Liver (tissue), 9 donors: Measurements from ENCODE around the gene PACSIN2. TPM values are rescaled to one million over a fixed set of nuclear protein-coding genes. Genes with fewer than 3 reads are reported as not detected.

Source experiments
- DNase-seq: peaks from one replicate; pipeline ENCODE4 v3.0.0-alpha.2; 2017; ENCODE audit warnings: low spot score
- H3K27ac ChIP-seq, 2 donors: one replicate each; pipeline ENCODE4 v1.7.0; 2013; ENCODE audit warnings: inconsistent platforms in 2 of 2, low read length in 2 of 2, control low read depth in 1 of 2, low read depth in 1 of 2, mild to moderate bottlenecking in 1 of 2
- H3K27me3 ChIP-seq, 4 donors: one replicate each; pipeline versions ENCODE4 v1.6.1 to v1.7.0; 2013; ENCODE audit warnings: low read length in 3 of 4, inconsistent platforms in 1 of 4, mild to moderate bottlenecking in 1 of 4, moderate library complexity in 1 of 4; ENCODE audit not compliant: control insufficient read depth in 4 of 4, insufficient read depth in 4 of 4
- H3K36me3 ChIP-seq, 4 donors: one replicate each; pipeline versions ENCODE4 v1.6.1 to v1.7.0; 2013; ENCODE audit warnings: low read length in 3 of 4, mild to moderate bottlenecking in 3 of 4, low read depth in 1 of 4, moderate library complexity in 1 of 4; ENCODE audit not compliant: control insufficient read depth in 4 of 4, insufficient read depth in 3 of 4
- H3K4me1 ChIP-seq, 4 donors: one replicate each; pipeline versions ENCODE4 v1.6.1 to v1.7.0; 2013; ENCODE audit warnings: low read length in 3 of 4, mild to moderate bottlenecking in 3 of 4, moderate library complexity in 1 of 4; ENCODE audit not compliant: control insufficient read depth in 4 of 4, insufficient read depth in 4 of 4
- H3K4me3 ChIP-seq, 3 donors: one replicate each; pipeline versions ENCODE4 v1.6.1 to v1.7.0; 2013; ENCODE audit warnings: low read length in 3 of 3, control low read depth in 1 of 3, low read depth in 1 of 3, mild to moderate bottlenecking in 1 of 3
- H3K9ac ChIP-seq, 2 donors: one replicate each; pipeline ENCODE4 v1.7.0; 2013; ENCODE audit warnings: low read length in 2 of 2, mild to moderate bottlenecking in 2 of 2, moderate library complexity in 2 of 2, control low read depth in 1 of 2, low read depth in 1 of 2
- H3K9me3 ChIP-seq, 4 donors: one replicate each; pipeline versions ENCODE4 v1.6.1 to v1.7.0; 2013; ENCODE audit warnings: low read length in 3 of 4; ENCODE audit not compliant: control insufficient read depth in 4 of 4
- EGR1 ChIP-seq, 2 donors: IDR thresholded peaks; 2 replicates each; pipeline ENCODE4 v1.6.1; 2016 to 2018; ENCODE audit warnings: antibody characterized with exemption in 2 of 2, low read depth in 2 of 2
- FOXA1 ChIP-seq: IDR thresholded peaks from 2 replicates; pipeline ENCODE4 v1.6.1; 2016; ENCODE audit warnings: antibody characterized with exemption
- FOXA2 ChIP-seq: IDR thresholded peaks from 2 replicates; pipeline ENCODE4 v1.6.1; 2016; ENCODE audit warnings: antibody characterized with exemption
- GABPA ChIP-seq, 2 donors: IDR thresholded peaks in 1 of 2; conservative IDR thresholded peaks in 1 of 2; 2 replicates each; pipeline ENCODE4 v1.6.1; 2016; ENCODE audit warnings: antibody characterized with exemption in 2 of 2, mild to moderate bottlenecking in 1 of 2, moderate library complexity in 1 of 2
- HNF4A ChIP-seq, 2 donors: conservative IDR thresholded peaks; 2 replicates each; pipeline ENCODE4 v1.6.1; 2016; ENCODE audit warnings: antibody characterized with exemption in 2 of 2, mild to moderate bottlenecking in 2 of 2
- HNF4G ChIP-seq: IDR thresholded peaks from 2 replicates; pipeline ENCODE4 v1.6.1; 2016; ENCODE audit warnings: antibody characterized with exemption
- JUND ChIP-seq, 2 donors: IDR thresholded peaks; 2 replicates each; pipeline ENCODE4 v1.6.1; 2016; ENCODE audit warnings: antibody characterized with exemption in 2 of 2
- NR2F2 ChIP-seq: IDR thresholded peaks from 2 replicates; pipeline ENCODE4 v1.6.1; 2016; ENCODE audit warnings: antibody characterized with exemption
- RAD21 ChIP-seq, 2 donors: IDR thresholded peaks; 2 replicates each; pipeline ENCODE4 v1.6.1; 2016; ENCODE audit warnings: antibody characterized with exemption in 2 of 2, mild to moderate bottlenecking in 2 of 2
- RXRA ChIP-seq, 2 donors: IDR thresholded peaks; 2 replicates each; pipeline ENCODE4 v1.6.1; 2017 to 2018; ENCODE audit warnings: antibody characterized with exemption in 2 of 2, mild to moderate bottlenecking in 1 of 2
- SP1 ChIP-seq: IDR thresholded peaks from 2 replicates; pipeline ENCODE4 v1.6.1; 2018; ENCODE audit warnings: antibody characterized with exemption, mild to moderate bottlenecking
- TAF1 ChIP-seq: conservative IDR thresholded peaks from 2 replicates; pipeline ENCODE4 v1.6.1; 2016; ENCODE audit warnings: antibody characterized with exemption, mild to moderate bottlenecking
- YY1 ChIP-seq: IDR thresholded peaks from 2 replicates; pipeline ENCODE4 v1.6.1; 2016; ENCODE audit warnings: antibody characterized with exemption, mild to moderate bottlenecking
- WGBS: extraction: QIAGEN DNeasy Blood & Tissue Kit; methylation state at CpG from one replicate; pipeline ENCODE4 v1.1.7; 2013; 5-methylcytosine and 5-hydroxymethylcytosine counted together
- polyA plus RNA-seq, 2 donors: library from polyadenylated mRNA; stranded (reverse) in 1 of 2; unstranded in 1 of 2; fragments of 200-250 nt in 1 of 2; fragments of >200 nt in 1 of 2; fragmentation: Nextera tagmentation in 1 of 2; extraction: Ambion mirVana in 1 of 2; gene quantifications; one replicate each; pipeline versions ENCODE4 v1.2.1 to v1.2.3, GENCODE V29; 2013 to 2015
- total RNA-seq, 2 donors: library from RNA; depleted of rRNA; stranded (reverse); fragments of >200 nt; gene quantifications; one replicate each; pipeline ENCODE4 v1.2.3, GENCODE V29; 2014
- TF ChIP-seq, protein P1 (sequence below): IDR thresholded peaks from 2 replicates; pipeline ENCODE4 v1.6.1; 2016; ENCODE audit warnings: antibody characterized with exemption
- TF ChIP-seq, protein P2 (sequence below): IDR thresholded peaks from 2 replicates; pipeline ENCODE4 v1.6.1; 2016; ENCODE audit warnings: antibody characterized with exemption
- TF ChIP-seq, protein P3 (sequence below): IDR thresholded peaks from 2 replicates; pipeline ENCODE4 v1.6.1; 2016; ENCODE audit warnings: antibody characterized with exemption, mild to moderate bottlenecking
- TF ChIP-seq, protein P4 (sequence below): IDR thresholded peaks from 2 replicates; pipeline ENCODE4 v1.6.1; 2016; ENCODE audit warnings: antibody characterized with exemption
- TF ChIP-seq, protein P5 (sequence below): fragments of 150-350 bp; IDR thresholded peaks from 2 replicates; pipeline ENCODE4 v1.5.1; 2017; ENCODE audit warnings: improper control_type of control experiment, low read depth, low read length; ENCODE audit not compliant: missing input control
- donor health status: healthy.
- donor health status: healthy.
- donor health status: healthy.
- donor health status: healthy.
- donor health status: healthy.

PACSIN2 gene
- total and polyA plus RNA-seq, 4 donors: 9.1 to 31.4 (median 17.0) TPM

DNA sequence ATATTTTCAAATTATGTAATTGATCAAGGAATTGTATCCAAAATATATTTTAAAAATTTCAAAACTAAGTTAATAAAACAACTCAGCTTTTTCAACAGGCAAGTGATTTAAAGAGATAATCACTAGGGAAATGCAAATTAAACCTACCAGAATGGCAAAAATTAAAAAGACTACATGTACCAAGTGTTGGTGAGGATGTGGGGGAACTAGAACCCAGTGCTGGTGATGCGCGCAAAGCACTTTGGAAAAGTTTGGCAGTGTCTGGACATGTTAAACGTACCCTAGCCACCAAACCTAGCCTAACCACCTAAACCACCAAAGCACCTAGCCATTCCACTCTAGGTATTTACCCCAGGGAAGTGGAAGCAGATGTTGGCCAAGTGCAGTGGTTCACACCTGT, 22.9 kb downstream of the PACSIN2 start (continued):
- TF ChIP-seq, protein P1, sequence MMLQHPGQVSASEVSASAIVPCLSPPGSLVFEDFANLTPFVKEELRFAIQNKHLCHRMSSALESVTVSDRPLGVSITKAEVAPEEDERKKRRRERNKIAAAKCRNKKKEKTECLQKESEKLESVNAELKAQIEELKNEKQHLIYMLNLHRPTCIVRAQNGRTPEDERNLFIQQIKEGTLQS: no peak
- no peak for TF ChIP-seq HNF4A (conservative IDR thresholded peaks at IDR 0.05)
- TF ChIP-seq, protein P2, sequence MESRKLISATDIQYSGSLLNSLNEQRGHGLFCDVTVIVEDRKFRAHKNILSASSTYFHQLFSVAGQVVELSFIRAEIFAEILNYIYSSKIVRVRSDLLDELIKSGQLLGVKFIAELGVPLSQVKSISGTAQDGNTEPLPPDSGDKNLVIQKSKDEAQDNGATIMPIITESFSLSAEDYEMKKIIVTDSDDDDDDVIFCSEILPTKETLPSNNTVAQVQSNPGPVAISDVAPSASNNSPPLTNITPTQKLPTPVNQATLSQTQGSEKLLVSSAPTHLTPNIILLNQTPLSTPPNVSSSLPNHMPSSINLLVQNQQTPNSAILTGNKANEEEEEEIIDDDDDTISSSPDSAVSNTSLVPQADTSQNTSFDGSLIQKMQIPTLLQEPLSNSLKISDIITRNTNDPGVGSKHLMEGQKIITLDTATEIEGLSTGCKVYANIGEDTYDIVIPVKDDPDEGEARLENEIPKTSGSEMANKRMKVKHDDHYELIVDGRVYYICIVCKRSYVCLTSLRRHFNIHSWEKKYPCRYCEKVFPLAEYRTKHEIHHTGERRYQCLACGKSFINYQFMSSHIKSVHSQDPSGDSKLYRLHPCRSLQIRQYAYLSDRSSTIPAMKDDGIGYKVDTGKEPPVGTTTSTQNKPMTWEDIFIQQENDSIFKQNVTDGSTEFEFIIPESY: no peak
- TF ChIP-seq TAF1: no peak
- no peak for TF ChIP-seq EGR1 (IDR thresholded peaks at IDR 0.05; ENCODE audit: low read depth in 2 of 2)
- no peak for TF ChIP-seq GABPA (IDR thresholded peaks at IDR 0.05 in 1 of 2, conservative IDR thresholded peaks at IDR 0.05 in 1 of 2)
- no peak for TF ChIP-seq FOXA1
- no peak for TF ChIP-seq YY1
- no peak for TF ChIP-seq HNF4G
- TF ChIP-seq RAD21 (IDR thresholded peaks at IDR 0.05): no peak

DNA sequence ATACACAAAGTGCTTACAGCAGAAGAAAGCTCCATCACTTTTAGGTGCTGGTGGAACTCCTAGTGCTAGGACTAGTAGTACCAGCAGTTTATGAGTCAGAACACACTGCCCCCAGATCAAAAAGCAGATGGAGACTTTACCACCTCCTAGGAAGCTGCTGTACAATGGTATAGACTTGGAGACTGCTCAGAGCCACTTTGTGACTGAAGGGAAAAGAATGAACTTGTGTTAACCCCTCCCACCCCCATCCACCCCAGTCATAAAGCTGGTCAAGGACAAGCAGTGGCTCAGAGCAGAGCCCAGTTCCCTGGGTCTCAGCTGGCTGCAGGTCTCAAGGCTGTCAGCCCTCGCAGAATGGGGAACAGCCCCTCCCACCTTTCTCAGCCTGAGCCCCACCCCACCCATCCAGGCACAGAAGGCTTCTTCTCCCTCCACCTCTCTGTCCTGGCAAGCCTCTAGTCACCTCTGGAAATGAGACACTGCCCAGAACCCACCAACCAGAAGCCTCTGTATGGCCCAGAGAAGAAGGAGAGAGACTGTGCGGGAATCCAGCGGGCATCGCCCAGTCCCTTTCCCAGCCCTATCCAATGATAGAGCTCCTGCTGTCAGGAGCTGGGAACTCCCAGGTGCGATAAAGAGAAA, 23.8 kb downstream of the PACSIN2 start:
- Histone ChIP-seq H3K36me3 (peaks cover 0 to 1% (median 0%) of the 10 kb centered on the region in 4 donors), H3K4me1 (peaks cover 17 to 24% (median 22%) of the 10 kb centered on the region in 4 donors)

More for the DNA sequence above, 23.8 kb downstream of the PACSIN2 start:
- DNase-seq: no peak
- Histone ChIP-seq H3K9ac (no peak overlapping the region), H3K9me3 (no peaks in the 10 kb centered on the region), H3K4me3 (no peak overlapping the region), H3K27me3 (no peaks in the 10 kb centered on the region), H3K27ac (no peak overlapping the region)
- TF ChIP-seq, protein P3, sequence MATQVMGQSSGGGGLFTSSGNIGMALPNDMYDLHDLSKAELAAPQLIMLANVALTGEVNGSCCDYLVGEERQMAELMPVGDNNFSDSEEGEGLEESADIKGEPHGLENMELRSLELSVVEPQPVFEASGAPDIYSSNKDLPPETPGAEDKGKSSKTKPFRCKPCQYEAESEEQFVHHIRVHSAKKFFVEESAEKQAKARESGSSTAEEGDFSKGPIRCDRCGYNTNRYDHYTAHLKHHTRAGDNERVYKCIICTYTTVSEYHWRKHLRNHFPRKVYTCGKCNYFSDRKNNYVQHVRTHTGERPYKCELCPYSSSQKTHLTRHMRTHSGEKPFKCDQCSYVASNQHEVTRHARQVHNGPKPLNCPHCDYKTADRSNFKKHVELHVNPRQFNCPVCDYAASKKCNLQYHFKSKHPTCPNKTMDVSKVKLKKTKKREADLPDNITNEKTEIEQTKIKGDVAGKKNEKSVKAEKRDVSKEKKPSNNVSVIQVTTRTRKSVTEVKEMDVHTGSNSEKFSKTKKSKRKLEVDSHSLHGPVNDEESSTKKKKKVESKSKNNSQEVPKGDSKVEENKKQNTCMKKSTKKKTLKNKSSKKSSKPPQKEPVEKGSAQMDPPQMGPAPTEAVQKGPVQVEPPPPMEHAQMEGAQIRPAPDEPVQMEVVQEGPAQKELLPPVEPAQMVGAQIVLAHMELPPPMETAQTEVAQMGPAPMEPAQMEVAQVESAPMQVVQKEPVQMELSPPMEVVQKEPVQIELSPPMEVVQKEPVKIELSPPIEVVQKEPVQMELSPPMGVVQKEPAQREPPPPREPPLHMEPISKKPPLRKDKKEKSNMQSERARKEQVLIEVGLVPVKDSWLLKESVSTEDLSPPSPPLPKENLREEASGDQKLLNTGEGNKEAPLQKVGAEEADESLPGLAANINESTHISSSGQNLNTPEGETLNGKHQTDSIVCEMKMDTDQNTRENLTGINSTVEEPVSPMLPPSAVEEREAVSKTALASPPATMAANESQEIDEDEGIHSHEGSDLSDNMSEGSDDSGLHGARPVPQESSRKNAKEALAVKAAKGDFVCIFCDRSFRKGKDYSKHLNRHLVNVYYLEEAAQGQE: no peak
- TF ChIP-seq NR2F2 (no peak), YY1 (no peak), TAF1 (no peak), FOXA2 (no peak), FOXA1 (no peak), JUND (IDR thresholded peaks at IDR 0.05) (no peak), RAD21 (IDR thresholded peaks at IDR 0.05) (no peak), RXRA (IDR thresholded peaks at IDR 0.05) (no peak), SP1 (no peak), GABPA (IDR thresholded peaks at IDR 0.05 in 1 of 2, conservative IDR thresholded peaks at IDR 0.05 in 1 of 2) (no peak), HNF4G (no peak), HNF4A (conservative IDR thresholded peaks at IDR 0.05) (no peak), EGR1 (IDR thresholded peaks at IDR 0.05; ENCODE audit: low read depth in 2 of 2) (no peak)
- TF ChIP-seq, protein P4, sequence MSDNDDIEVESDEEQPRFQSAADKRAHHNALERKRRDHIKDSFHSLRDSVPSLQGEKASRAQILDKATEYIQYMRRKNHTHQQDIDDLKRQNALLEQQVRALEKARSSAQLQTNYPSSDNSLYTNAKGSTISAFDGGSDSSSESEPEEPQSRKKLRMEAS: no peak
- TF ChIP-seq, protein P2: no peak
- TF ChIP-seq, protein P1: no peak
- TF ChIP-seq, protein P5, sequence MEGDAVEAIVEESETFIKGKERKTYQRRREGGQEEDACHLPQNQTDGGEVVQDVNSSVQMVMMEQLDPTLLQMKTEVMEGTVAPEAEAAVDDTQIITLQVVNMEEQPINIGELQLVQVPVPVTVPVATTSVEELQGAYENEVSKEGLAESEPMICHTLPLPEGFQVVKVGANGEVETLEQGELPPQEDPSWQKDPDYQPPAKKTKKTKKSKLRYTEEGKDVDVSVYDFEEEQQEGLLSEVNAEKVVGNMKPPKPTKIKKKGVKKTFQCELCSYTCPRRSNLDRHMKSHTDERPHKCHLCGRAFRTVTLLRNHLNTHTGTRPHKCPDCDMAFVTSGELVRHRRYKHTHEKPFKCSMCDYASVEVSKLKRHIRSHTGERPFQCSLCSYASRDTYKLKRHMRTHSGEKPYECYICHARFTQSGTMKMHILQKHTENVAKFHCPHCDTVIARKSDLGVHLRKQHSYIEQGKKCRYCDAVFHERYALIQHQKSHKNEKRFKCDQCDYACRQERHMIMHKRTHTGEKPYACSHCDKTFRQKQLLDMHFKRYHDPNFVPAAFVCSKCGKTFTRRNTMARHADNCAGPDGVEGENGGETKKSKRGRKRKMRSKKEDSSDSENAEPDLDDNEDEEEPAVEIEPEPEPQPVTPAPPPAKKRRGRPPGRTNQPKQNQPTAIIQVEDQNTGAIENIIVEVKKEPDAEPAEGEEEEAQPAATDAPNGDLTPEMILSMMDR: no peak
- WGBS: 79% methylated on average over 5 of the region's 5 CpGs
